Germinal center (tissue), 1 donor: ENCODE results near the gene SLC28A3.

ENCODE experiments used
- DNase-seq: peaks from one replicate; pipeline ENCODE4 v3.0.0; 2012; ENCODE audit warnings: mixed read lengths, low spot score

The SLC28A3 gene

DNA sequence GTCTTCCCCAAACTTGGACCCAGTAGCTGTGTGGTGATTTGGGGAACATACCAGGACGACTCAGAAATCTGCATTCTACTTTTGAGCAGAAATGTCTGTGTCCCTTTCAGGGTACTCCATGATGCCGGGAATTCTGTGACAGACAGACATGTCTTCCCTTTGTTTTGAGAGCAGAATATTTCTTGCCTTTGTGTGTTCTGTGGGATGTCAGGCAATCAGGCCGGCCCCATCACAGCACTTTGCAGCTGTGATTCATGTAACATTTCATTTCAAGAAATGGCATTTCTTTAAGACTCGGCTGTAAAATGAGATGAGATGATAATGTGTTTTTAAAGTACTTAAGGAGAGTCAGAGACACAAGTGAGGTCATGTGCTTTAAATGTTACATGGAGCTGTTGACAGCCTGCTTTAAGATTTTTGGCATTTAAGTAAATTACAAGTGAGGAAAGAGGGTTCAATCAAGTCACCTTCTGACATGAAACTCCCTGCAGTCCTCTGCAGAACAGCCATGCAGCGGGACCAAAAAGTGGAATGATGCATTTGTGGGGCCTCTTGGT, 98.7 kb downstream of the SLC28A3 start:
- DNase-seq, result no peak

DNA sequence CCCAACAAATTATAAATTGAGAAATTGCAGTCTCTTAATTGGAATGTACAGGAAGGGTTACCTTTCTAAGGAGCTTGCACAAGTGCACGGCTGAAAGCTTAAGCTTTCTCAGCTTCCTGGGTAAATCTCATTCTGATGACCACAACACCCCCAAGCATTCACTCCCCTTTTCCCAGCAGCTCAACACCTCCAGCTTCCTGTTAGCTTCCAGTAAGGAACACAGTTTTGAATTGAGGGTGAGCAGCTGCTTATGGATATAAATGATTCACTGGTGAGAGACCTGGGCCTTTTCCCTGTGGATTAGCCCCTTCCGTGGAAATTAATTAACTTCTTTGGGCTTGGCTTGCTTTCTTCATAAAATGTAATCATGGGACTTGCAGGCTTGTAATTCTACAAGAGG, 101.2 kb downstream of the SLC28A3 start:
- DNase-seq, result no peak

DNA sequence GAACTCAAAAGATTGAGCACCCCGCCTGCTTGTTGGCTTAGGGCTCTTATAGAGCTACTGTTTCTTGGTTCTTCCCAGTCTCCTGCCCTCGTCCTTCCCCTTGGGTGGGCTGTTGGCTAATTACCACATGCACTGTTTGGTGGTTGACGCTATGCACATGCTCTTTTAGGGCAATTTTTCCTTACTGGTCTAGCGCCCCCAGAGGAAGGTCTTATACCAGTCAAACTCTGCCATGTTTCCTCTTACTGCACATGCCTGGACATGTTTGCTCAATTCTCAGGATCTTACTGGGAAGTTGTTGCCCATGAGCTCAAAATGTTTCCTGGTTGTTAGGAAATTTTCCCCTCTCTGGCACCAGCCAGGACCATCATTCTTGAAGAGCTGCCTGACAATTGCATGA, 101.9 kb downstream of the SLC28A3 start:
- DNase-seq, result no peak

DNA sequence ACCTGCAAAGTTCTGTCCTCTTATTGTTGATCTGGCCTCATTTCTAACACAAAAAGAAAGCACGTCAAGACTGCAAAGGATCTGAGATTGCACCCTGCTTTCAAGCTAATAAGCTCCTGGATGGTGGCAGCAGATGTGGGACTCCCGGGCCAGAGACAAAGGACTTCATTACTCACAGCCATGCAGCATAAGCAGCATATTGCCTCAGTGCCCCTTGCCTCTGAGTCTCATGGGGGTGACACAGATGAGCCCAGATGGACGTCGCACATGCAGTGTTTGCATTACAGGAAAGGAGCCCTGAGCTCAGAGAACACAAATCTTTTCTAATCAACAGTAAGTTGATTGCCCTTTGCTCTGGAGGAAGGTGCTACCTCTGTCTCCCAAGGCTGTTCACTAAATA, 105.0 kb downstream of the SLC28A3 start:
- no peak for DNase-seq

DNA sequence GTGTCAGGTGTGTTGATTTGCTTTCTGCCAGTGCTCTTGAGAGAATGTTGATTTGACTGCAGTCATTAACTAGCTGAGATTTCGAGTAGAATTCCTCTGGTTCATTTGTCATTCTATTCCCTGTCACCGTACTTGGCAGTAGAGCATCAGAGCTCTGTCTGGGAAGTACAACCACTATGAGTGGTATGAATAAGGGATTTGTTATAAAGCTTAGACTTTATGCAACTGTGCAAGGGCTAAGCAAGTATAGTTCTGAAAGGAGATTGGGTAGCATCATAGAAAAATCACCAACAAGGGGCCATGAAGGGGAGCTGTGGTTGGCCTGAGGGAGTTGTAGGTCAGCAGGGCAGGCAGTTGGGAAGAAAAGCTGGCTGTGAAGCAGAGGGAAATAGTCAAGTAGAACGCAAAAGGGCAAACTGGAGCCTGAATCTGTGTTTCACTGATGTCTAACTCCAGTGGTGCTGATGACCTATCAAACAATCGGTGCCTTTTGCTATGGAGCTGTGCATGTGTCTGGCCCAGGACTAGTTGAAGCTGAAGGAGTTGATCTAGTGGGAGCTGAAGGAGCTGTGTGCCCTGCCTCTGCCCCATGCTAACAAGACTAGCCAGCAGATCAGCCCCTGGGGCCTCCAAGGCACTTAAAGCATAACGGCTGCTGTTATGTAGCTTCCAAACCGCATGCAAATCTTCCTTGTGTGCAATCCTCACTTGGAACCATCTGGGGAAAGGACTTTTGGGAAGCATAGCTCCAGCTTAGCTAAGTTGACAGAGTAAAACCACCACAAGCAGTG, 110.0 kb downstream of the SLC28A3 start:
- no peak for DNase-seq

DNA sequence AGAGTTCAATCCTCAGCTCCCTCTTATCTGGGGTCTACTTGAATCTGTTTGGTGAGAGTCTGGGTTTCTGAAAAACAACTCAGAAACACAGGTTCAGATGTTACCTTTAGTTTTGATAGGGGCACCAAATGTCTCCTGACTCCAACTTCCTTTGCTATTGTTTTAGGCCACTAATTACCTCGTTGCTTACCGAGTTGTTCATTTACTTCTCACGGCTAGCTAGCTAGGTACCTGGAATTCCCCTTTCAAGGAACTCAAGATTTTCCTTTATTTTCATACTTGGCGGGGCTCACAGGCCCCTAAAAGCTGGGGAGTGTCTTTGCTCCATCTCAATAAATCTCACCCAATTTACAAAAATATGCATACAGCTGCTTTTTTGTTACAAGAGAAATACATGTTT, 111.4 kb downstream of the SLC28A3 start:
- DNase-seq, result no peak

DNA sequence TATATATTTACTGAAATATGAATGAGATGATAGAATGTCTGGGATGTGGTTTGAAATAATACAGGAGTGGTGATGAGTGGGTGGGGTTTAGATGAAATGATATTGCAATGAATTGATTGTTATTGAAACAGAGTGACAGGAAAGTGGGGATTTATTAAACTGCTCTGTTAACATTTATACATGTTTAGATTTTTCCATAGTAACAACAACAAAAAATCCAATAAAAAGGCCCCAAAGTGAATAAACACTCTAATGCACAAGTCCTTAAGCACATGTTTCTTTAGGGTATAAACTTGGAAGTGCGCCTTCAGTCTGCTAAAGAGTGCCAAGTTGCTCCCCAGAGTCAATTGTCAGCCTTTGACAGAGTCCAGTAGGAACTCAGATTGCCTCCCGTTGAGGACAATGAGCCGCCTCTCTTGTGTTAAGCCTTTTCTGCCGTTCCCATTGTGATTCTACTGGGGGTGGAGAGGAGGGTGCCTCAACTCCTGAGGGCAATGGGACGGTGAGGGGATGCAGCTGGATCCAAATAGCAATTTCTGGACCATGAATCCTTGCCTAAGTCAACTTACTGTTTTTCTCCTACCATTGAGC, 112.3 kb downstream of the SLC28A3 start:
- DNase-seq, result no peak

DNA sequence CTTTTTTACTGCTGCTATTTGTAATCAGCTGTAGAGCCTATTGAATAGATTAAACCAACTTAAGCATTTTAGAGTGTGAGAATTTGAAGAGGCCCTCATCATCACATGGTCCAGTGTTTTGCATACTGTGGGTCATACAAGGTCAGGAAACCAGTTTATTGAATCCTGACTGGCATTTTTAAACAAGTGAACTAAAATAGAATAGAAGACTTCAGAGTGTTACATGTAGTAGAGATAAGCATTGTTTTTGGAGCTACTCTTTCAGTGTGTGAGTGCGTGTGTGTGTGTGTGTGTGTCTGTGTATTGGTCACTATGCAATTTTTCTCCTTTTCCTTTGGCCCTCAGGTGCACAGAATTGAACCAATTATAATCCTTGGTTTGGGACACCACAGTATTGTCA, 114.4 kb downstream of the SLC28A3 start:
- DNase-seq, result no peak
